CD14-positive monocyte (primary cell): ENCODE results near the gene MANF. TPM values are rescaled to one million over a fixed set of nuclear protein-coding genes. Genes with fewer than 3 reads are reported as not detected.

Experiments
- DNase-seq, 3 donors: peaks; one replicate each; pipeline ENCODE4 v3.0.0-alpha.2; 2011 to 2022
- H2AFZ ChIP-seq: 2 replicates; pipeline ENCODE4 v1.6.0; 2012; ENCODE audit warnings: mild to moderate bottlenecking, low read depth, low read length, inconsistent platforms; ENCODE audit not compliant: insufficient read depth, poor library complexity, severe bottlenecking
- H3K27ac ChIP-seq, 2 donors: 1 replicate in 1 of 2; 2 replicates in 1 of 2; pipeline ENCODE4 v1.5.1; 2012 to 2013; ENCODE audit warnings: low read length in 2 of 2, control low read depth in 1 of 2, inconsistent platforms in 1 of 2, low read depth in 1 of 2, mild to moderate bottlenecking in 1 of 2
- H3K27me3 ChIP-seq, 2 donors: one replicate each; pipeline versions ENCODE4 v1.6.0 to v1.6.1; 2011 to 2013; ENCODE audit warnings: low read length in 2 of 2; ENCODE audit not compliant: control insufficient read depth in 2 of 2, insufficient read depth in 2 of 2
- H3K36me3 ChIP-seq, 2 donors: replicated peaks in 1 of 2; 1 replicate in 1 of 2; 2 replicates in 1 of 2; pipeline versions ENCODE4 v1.5.1 to v1.6.1; 2012 to 2013; ENCODE audit warnings: low read length in 2 of 2, control low read depth in 1 of 2, inconsistent platforms in 1 of 2, mild to moderate bottlenecking in 1 of 2; ENCODE audit not compliant: insufficient read depth in 2 of 2, control insufficient read depth in 1 of 2
- H3K4me1 ChIP-seq, 2 donors: 1 replicate in 1 of 2; 2 replicates in 1 of 2; pipeline versions ENCODE4 v1.5.1 to v1.6.1; 2012 to 2013; ENCODE audit warnings: low read length in 2 of 2, control low read depth in 1 of 2, inconsistent platforms in 1 of 2, mild to moderate bottlenecking in 1 of 2, moderate library complexity in 1 of 2; ENCODE audit not compliant: insufficient read depth in 2 of 2, control insufficient read depth in 1 of 2
- H3K4me2 ChIP-seq: replicated peaks from 2 replicates; pipeline ENCODE3; 2012; ENCODE audit warnings: low read length, moderate library complexity, mild to moderate bottlenecking; ENCODE audit not compliant: poor library complexity, severe bottlenecking; ENCODE audit errors: extremely low read depth
- H3K4me3 ChIP-seq, 3 experiments: fragments of 200-600 bp in 1 of 3; sonication (generic) in 1 of 3; replicated peaks in 1 of 3; 1 replicate in 2 of 3; 2 replicates in 1 of 3; pipeline ENCODE4 v1.5.1; 2011 to 2013; ENCODE audit warnings: low read length in 3 of 3, mild to moderate bottlenecking in 3 of 3, control low read depth in 2 of 3, low read depth in 2 of 3, inconsistent platforms in 1 of 3, moderate library complexity in 1 of 3
- H3K79me2 ChIP-seq: 2 replicates; pipeline ENCODE4 v1.6.0; 2012; ENCODE audit warnings: mild to moderate bottlenecking, control low read depth, inconsistent platforms, low read length, moderate library complexity; ENCODE audit not compliant: insufficient read depth
- H3K9ac ChIP-seq: 2 replicates; pipeline ENCODE4 v1.6.0; 2017; ENCODE audit warnings: low read length, mild to moderate bottlenecking; ENCODE audit not compliant: insufficient read depth, poor library complexity, severe bottlenecking
- H3K9me3 ChIP-seq, 2 donors: replicated peaks in 1 of 2; 1 replicate in 1 of 2; 2 replicates in 1 of 2; pipeline versions ENCODE4 v1.5.1 to v1.6.1; 2012 to 2013; ENCODE audit warnings: low read length in 2 of 2, control low read depth in 1 of 2; ENCODE audit not compliant: control insufficient read depth in 1 of 2, insufficient read depth in 1 of 2
- H4K20me1 ChIP-seq: 2 replicates; pipeline ENCODE4 v1.6.0; 2012; ENCODE audit warnings: mild to moderate bottlenecking, low read length, control low read depth, moderate library complexity; ENCODE audit not compliant: insufficient read depth
- H3K27ac Mint-ChIP-seq, 7 donors: one replicate each; pipeline ENCODE4 v1.8.0; 2020; ENCODE audit warnings: mild to moderate bottlenecking in 7 of 7, mixed read lengths in 7 of 7, moderate library complexity in 6 of 7, inconsistent platforms in 2 of 7
- H3K27me3 Mint-ChIP-seq, 3 donors: one replicate each; pipeline ENCODE4 v1.8.0; 2021 to 2022; ENCODE audit warnings: low read depth in 3 of 3, mild to moderate bottlenecking in 3 of 3, mixed read lengths in 3 of 3, moderate library complexity in 3 of 3, inconsistent platforms in 1 of 3
- H3K36me3 Mint-ChIP-seq, 2 donors: one replicate each; pipeline ENCODE4 v1.8.0; 2020; ENCODE audit warnings: mixed read lengths in 2 of 2, inconsistent platforms in 1 of 2, mild to moderate bottlenecking in 1 of 2
- H3K4me1 Mint-ChIP-seq: one replicate; pipeline ENCODE4 v1.8.0; 2020; ENCODE audit warnings: mild to moderate bottlenecking, mixed read lengths
- H3K4me3 Mint-ChIP-seq, 2 donors: one replicate each; pipeline ENCODE4 v1.8.0; 2020; ENCODE audit warnings: mild to moderate bottlenecking in 2 of 2, mixed read lengths in 2 of 2, moderate library complexity in 1 of 2
- H3K9me3 Mint-ChIP-seq, 7 donors: one replicate each; pipeline ENCODE4 v1.8.0; 2020 to 2022; ENCODE audit warnings: mixed read lengths in 7 of 7, mild to moderate bottlenecking in 6 of 7, moderate library complexity in 6 of 7, inconsistent platforms in 2 of 7
- WGBS: methylation state at CpG from one replicate; pipeline ENCODE4 v1.1.5; 2013; ENCODE audit warnings: missing lambda C conversion rate; ENCODE audit not compliant: insufficient coverage; 5-methylcytosine and 5-hydroxymethylcytosine counted together
- intact Hi-C, 2 donors: fragments of 100-400 bp; cut with micrococcal nuclease; formaldehyde crosslinking; loops; one replicate each; pipeline versions ENCODE4 v1.15.0 to v1.15.1; 2023
- polyA plus RNA-seq, 3 donors: library from polyadenylated mRNA; depleted of rRNA in 1 of 3; unstranded in 2 of 3; stranded (reverse) in 1 of 3; fragments of 300-500 nt in 2 of 3; fragments of >200 nt in 1 of 3; fragmentation: Illumina TruSeq in 2 of 3; gene quantifications; 1 replicate in 2 of 3; 2 replicates in 1 of 3; pipeline ENCODE4 v1.2.3, GENCODE V29; 2012 to 2021
- TF ChIP-seq, protein P1 (sequence below): fragments of 200-600 bp; IDR thresholded peaks from one replicate; pipeline ENCODE4 v1.8.0; 2022; ENCODE audit warnings: antibody characterized with exemption, mild to moderate bottlenecking

Gene MANF
- polyA plus RNA-seq, 3 donors, result 14.1 to 30.2 (median 23.6) TPM

- no peak overlapping the region for H3K9ac ChIP-seq
- 100% methylated on average over 2 of the region's 4 CpGs for WGBS
Observed at GRCh38 chr3:51340013-51340829, 44.9 kb upstream of the MANF start.

DNA sequence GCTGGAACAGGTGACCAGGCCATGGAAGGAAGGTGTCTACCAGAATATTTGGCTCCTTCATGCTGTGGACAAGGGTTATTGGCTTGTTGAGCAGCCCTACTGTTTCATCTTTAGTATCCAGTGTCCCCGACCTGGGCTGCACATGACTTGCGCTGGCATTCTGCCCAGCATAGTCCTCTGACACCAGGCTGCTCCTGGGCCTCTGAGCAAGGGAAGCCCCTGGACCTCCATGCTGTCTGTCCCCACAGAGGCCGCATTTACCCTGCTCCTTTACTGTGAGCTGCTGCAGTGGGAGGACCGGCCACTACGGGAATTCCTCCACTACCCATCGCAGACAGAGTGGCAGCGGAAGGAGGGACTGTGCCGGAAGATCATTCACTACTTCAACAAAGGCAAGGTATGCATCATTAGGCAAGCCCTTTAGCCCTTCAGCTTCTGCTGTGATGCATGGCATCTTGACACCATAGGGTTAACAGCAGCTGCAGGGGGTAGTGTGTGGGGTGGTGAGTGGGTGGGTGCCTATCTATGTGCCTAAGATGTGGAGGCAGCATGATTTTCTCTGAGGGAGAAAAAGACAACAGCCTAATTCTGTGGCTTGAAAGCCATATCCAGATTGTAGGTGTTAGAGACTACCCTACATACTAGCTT is 44.0 kb upstream of the MANF start:
- H3K4me1 ChIP-seq, result no peaks in the 10 kb centered on the region
- WGBS, result 89% methylated on average over 6 of the region's 8 CpGs
- no peaks in the 10 kb centered on the region for H4K20me1 ChIP-seq
- H3K27ac ChIP-seq, result no peak overlapping the region
- no peak overlapping the region for H3K4me2 ChIP-seq
- no peaks in the 10 kb centered on the region for H3K79me2 ChIP-seq
- H3K27me3 Mint-ChIP-seq, result peaks cover 1 to 7% (median 6%) of the 10 kb centered on the region in 3 donors
- H3K36me3 Mint-ChIP-seq, result no peaks in the 10 kb centered on the region
- H3K9ac ChIP-seq, result no peak overlapping the region
- no peaks in the 10 kb centered on the region for H3K4me1 Mint-ChIP-seq
- H3K4me3 Mint-ChIP-seq, result no peak overlapping the region
- H3K27ac Mint-ChIP-seq, result no peak overlapping the region
- intact Hi-C loops, result no loop called here
- no peak for DNase-seq
- no peaks in the 10 kb centered on the region for H3K9me3 ChIP-seq
- no peaks in the 10 kb centered on the region for H3K36me3 ChIP-seq
- peaks cover 0 to 2% (median 0%) of the 10 kb centered on the region in 7 donors for H3K9me3 Mint-ChIP-seq
- H2AFZ ChIP-seq, result no peak overlapping the region
- TF ChIP-seq, protein P1, sequence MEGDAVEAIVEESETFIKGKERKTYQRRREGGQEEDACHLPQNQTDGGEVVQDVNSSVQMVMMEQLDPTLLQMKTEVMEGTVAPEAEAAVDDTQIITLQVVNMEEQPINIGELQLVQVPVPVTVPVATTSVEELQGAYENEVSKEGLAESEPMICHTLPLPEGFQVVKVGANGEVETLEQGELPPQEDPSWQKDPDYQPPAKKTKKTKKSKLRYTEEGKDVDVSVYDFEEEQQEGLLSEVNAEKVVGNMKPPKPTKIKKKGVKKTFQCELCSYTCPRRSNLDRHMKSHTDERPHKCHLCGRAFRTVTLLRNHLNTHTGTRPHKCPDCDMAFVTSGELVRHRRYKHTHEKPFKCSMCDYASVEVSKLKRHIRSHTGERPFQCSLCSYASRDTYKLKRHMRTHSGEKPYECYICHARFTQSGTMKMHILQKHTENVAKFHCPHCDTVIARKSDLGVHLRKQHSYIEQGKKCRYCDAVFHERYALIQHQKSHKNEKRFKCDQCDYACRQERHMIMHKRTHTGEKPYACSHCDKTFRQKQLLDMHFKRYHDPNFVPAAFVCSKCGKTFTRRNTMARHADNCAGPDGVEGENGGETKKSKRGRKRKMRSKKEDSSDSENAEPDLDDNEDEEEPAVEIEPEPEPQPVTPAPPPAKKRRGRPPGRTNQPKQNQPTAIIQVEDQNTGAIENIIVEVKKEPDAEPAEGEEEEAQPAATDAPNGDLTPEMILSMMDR, result no peak
- no peak overlapping the region for H3K4me3 ChIP-seq
- H3K27me3 ChIP-seq, result no peaks in the 10 kb centered on the region

More at GRCh38 chr3:51340013-51340829, 44.9 kb upstream of the MANF start:
- TF ChIP-seq, protein P1, result no peak
- DNase-seq, result no peak
- Histone ChIP-seq H3K27ac (no peak overlapping the region), H3K4me1 (no peaks in the 10 kb centered on the region), H3K36me3 (no peaks in the 10 kb centered on the region), H3K4me3 (no peak overlapping the region), H3K4me2 (no peak overlapping the region), H4K20me1 (no peaks in the 10 kb centered on the region), H3K79me2 (no peaks in the 10 kb centered on the region), H3K9me3 (no peaks in the 10 kb centered on the region), H2AFZ (no peak overlapping the region), H3K27me3 (no peaks in the 10 kb centered on the region)
- intact Hi-C loops, result no loop called here
- Mint-ChIP-seq H3K36me3 (no peaks in the 10 kb centered on the region), H3K27me3 (peaks cover 1 to 9% (median 6%) of the 10 kb centered on the region in 3 donors), H3K27ac (no peak overlapping the region), H3K9me3 (peaks cover 0 to 2% (median 0%) of the 10 kb centered on the region in 7 donors), H3K4me1 (no peaks in the 10 kb centered on the region), H3K4me3 (no peak overlapping the region)
